Vagina (tissue), 2 donors: ENCODE data around the gene CCDC88C. TPM values are rescaled to one million over a fixed set of nuclear protein-coding genes. Genes with fewer than 3 reads are reported as not detected.

Experiments
- DNase-seq, 2 donors: peaks; one replicate each; pipeline ENCODE4 v3.0.0-alpha.2; 2017; ENCODE audit errors: extremely low spot score in 2 of 2
- H3K27ac ChIP-seq: fragments of 200-600 bp; sonication (generic); one replicate; pipeline ENCODE4 v1.5.1; 2019
- H3K27me3 ChIP-seq: fragments of 200-600 bp; sonication (generic); one replicate; pipeline ENCODE4 v1.5.1; 2019
- H3K36me3 ChIP-seq, 2 donors: fragments of 200-600 bp; sonication (generic); one replicate each; pipeline ENCODE4 v1.5.1; 2017 to 2019
- H3K4me1 ChIP-seq: fragments of 200-600 bp; sonication (generic); one replicate; pipeline ENCODE4 v1.5.1; 2019
- H3K4me3 ChIP-seq, 2 donors: fragments of 200-600 bp; sonication (generic); 1 replicate in 1 of 2; 2 replicates in 1 of 2; pipeline ENCODE4 v1.5.1; 2016 to 2019
- H3K9me3 ChIP-seq: fragments of 200-600 bp; sonication (generic); one replicate; pipeline ENCODE4 v1.5.1; 2019
- CTCF ChIP-seq, 3 experiments: fragments of 450-650 bp in 2 of 3; fragments of 200-600 bp in 1 of 3; sonication (generic) in 1 of 3; IDR thresholded peaks; one replicate each; pipeline ENCODE4 v1.5.1; 2017 to 2019; ENCODE audit warnings: antibody characterized with exemption in 3 of 3, mild to moderate bottlenecking in 2 of 3, moderate library complexity in 2 of 3
- POLR2A ChIP-seq, 2 donors: fragments of 450-650 bp; IDR thresholded peaks; one replicate each; pipeline ENCODE4 v1.6.1; 2017; ENCODE audit warnings: antibody characterized with exemption in 2 of 2, mild to moderate bottlenecking in 2 of 2, moderate library complexity in 2 of 2
- POLR2AphosphoS5 ChIP-seq, 2 donors: sonication (generic); formaldehyde crosslinking; IDR thresholded peaks; one replicate each; pipeline ENCODE4 v1.9.0; 2017; ENCODE audit warnings: antibody characterized with exemption in 2 of 2, mild to moderate bottlenecking in 2 of 2, low read depth in 1 of 2; ENCODE audit not compliant: insufficient read depth in 1 of 2
- intact Hi-C: fragments of 100-400 bp; cut with DNase I; formaldehyde crosslinking; loops from one replicate; pipeline ENCODE4 v1.15.1; 2023
- total RNA-seq: library from RNA; depleted of rRNA; stranded (reverse); fragments of >200 nt; gene quantifications from one replicate; pipeline ENCODE4 v1.2.3, GENCODE V29; 2016

The CCDC88C gene
- total RNA-seq, 1 donor from 2014 or later: 42.2 TPM

GRCh38 chr14:91401751-91402150, 15.9 kb downstream of the CCDC88C start:
- TF ChIP-seq POLR2AphosphoS5 (IDR thresholded peaks at IDR 0.05; ENCODE audit: insufficient read depth in 1 of 2, low read depth in 1 of 2) (no peak), POLR2A (IDR thresholded peaks at IDR 0.05) (no peak), CTCF (IDR thresholded peaks at IDR 0.05) (no peak)
- DNase-seq: no peak
- H3K36me3 ChIP-seq: no peaks in the 10 kb centered on the region
- H3K27ac ChIP-seq: peak overlapping the region; percentile 7
- H3K4me3 ChIP-seq: no peak overlapping the region
- intact Hi-C loops: no loop called here
- no peaks in the 10 kb centered on the region for H3K27me3 ChIP-seq
- H3K4me1 ChIP-seq: peaks cover 38% of the 10 kb centered on the region
- no peaks in the 10 kb centered on the region for H3K9me3 ChIP-seq

GRCh38 chr14:91400696-91401095, 16.9 kb downstream of the CCDC88C start:
- TF ChIP-seq CTCF (IDR thresholded peaks at IDR 0.05) (no peak), POLR2A (IDR thresholded peaks at IDR 0.05) (no peak), POLR2AphosphoS5 (IDR thresholded peaks at IDR 0.05; ENCODE audit: insufficient read depth in 1 of 2, low read depth in 1 of 2) (no peak)
- intact Hi-C loops: no loop called here
- Histone ChIP-seq H3K27me3 (no peaks in the 10 kb centered on the region), H3K4me3 (no peak overlapping the region), H3K27ac (no peak overlapping the region), H3K36me3 (no peaks in the 10 kb centered on the region), H3K4me1 (peaks cover 48% of the 10 kb centered on the region), H3K9me3 (no peaks in the 10 kb centered on the region)
- DNase-seq: no peak

GRCh38 chr14:91399868-91400640, 17.6 kb downstream of the CCDC88C start:
- Histone ChIP-seq H3K27me3 (no peaks in the 10 kb centered on the region), H3K36me3 (no peaks in the 10 kb centered on the region), H3K9me3 (no peaks in the 10 kb centered on the region), H3K4me3 (peak overlapping the region in 1 of 2 donors; percentile 15), H3K27ac (no peak overlapping the region), H3K4me1 (peaks cover 55% of the 10 kb centered on the region)
- DNase-seq: no peak
- no peak for TF ChIP-seq POLR2A (IDR thresholded peaks at IDR 0.05)
- no peak for TF ChIP-seq CTCF (IDR thresholded peaks at IDR 0.05)
- no peak for TF ChIP-seq POLR2AphosphoS5 (IDR thresholded peaks at IDR 0.05; ENCODE audit: insufficient read depth in 1 of 2, low read depth in 1 of 2)
- intact Hi-C loops: no loop called here

- Histone ChIP-seq H3K27me3 (no peaks in the 10 kb centered on the region), H3K9me3 (no peaks in the 10 kb centered on the region), H3K36me3 (no peaks in the 10 kb centered on the region), H3K4me3 (no peak overlapping the region), H3K27ac (no peak overlapping the region), H3K4me1 (peaks cover 55% of the 10 kb centered on the region)
- intact Hi-C loops: no loop called here
- DNase-seq: no peak
- TF ChIP-seq POLR2A (IDR thresholded peaks at IDR 0.05) (no peak), POLR2AphosphoS5 (IDR thresholded peaks at IDR 0.05; ENCODE audit: insufficient read depth in 1 of 2, low read depth in 1 of 2) (no peak), CTCF (IDR thresholded peaks at IDR 0.05) (no peak)
These were observed 18.9 kb downstream of the CCDC88C start for GRCh38 chr14:91398707-91399106.

- Histone ChIP-seq H3K27me3 (no peaks in the 10 kb centered on the region), H3K4me3 (no peak overlapping the region), H3K36me3 (no peaks in the 10 kb centered on the region), H3K9me3 (no peaks in the 10 kb centered on the region), H3K27ac (no peak overlapping the region), H3K4me1 (peaks cover 57% of the 10 kb centered on the region)
- no peak for DNase-seq
- intact Hi-C loops: no loop called here
- TF ChIP-seq POLR2A (IDR thresholded peaks at IDR 0.05) (no peak), POLR2AphosphoS5 (IDR thresholded peaks at IDR 0.05; ENCODE audit: insufficient read depth in 1 of 2, low read depth in 1 of 2) (no peak), CTCF (IDR thresholded peaks at IDR 0.05) (no peak)
These were observed 19.5 kb downstream of the CCDC88C start for GRCh38 chr14:91397965-91398591.
